BJ (cell line): Measurements from ENCODE around the gene RALGAPA1. TPM values are rescaled to one million over a fixed set of nuclear protein-coding genes. Genes with fewer than 3 reads are reported as not detected.

ENCODE experiments used
- CTCF ChIA-PET: fragments of 350-600 bp; formaldehyde crosslinking; extraction: SDS; loops from one replicate; lab custom pipeline; 2021; ENCODE audit warnings: antibody characterized with exemption, inconsistent platforms; lab: Yijun Ruan, JAX
- POLR2A ChIA-PET: fragments of 300-600 bp; sonication (Branson Sonifier 250); formaldehyde crosslinking; extraction: SDS; loops from one replicate; lab custom pipeline; 2021; ENCODE audit warnings: antibody characterized with exemption; lab: Charles Lee
- DNase-seq: peaks from one replicate; pipeline ENCODE4 v3.0.0-alpha.2; 2011; ENCODE audit warnings: low read depth
- H3K27me3 ChIP-seq: 2 replicates; pipeline ENCODE4 v1.6.0; 2011; ENCODE audit warnings: low read length; ENCODE audit not compliant: control insufficient read depth, insufficient read depth
- H3K36me3 ChIP-seq: 2 replicates; pipeline ENCODE4 v1.5.1; 2011; ENCODE audit warnings: low read length; ENCODE audit not compliant: control insufficient read depth, insufficient read depth
- H3K4me3 ChIP-seq: 2 replicates; pipeline ENCODE4 v1.5.1; 2011; ENCODE audit warnings: low read depth, mild to moderate bottlenecking, control low read depth, low read length
- polyA plus RNA-seq: library from polyadenylated mRNA; depleted of rRNA; stranded (reverse); fragments of >200 nt; gene quantifications from 2 replicates; pipeline ENCODE4 v1.2.3, GENCODE V29; 2011; rRNA removed
- small RNA-seq: library from RNA; depleted of rRNA; stranded (forward); fragments of <200 nt; gene quantifications from one replicate; pipeline ENCODE3, GENCODE V24; 2012; ENCODE audit warnings: low replicate concordance, low read depth; ENCODE audit not compliant: insufficient read length
- TF ChIP-seq, protein P1 (sequence below): IDR thresholded peaks from 2 replicates; pipeline ENCODE4 v1.5.1; 2011; ENCODE audit warnings: low read depth, mild to moderate bottlenecking, control low read depth, inconsistent platforms, low read length, moderate library complexity; ENCODE audit not compliant: insufficient read depth

Gene RALGAPA1
- polyA plus RNA-seq, 1 experiment = 4.7 TPM

GRCh38 chr14:35492569-35493014 is 316.5 kb downstream of the RALGAPA1 start:
- Histone ChIP-seq H3K36me3 (no peaks in the 10 kb centered on the region), H3K27me3 (no peaks in the 10 kb centered on the region), H3K4me3 (no peak overlapping the region)
- TF ChIP-seq, protein P1, sequence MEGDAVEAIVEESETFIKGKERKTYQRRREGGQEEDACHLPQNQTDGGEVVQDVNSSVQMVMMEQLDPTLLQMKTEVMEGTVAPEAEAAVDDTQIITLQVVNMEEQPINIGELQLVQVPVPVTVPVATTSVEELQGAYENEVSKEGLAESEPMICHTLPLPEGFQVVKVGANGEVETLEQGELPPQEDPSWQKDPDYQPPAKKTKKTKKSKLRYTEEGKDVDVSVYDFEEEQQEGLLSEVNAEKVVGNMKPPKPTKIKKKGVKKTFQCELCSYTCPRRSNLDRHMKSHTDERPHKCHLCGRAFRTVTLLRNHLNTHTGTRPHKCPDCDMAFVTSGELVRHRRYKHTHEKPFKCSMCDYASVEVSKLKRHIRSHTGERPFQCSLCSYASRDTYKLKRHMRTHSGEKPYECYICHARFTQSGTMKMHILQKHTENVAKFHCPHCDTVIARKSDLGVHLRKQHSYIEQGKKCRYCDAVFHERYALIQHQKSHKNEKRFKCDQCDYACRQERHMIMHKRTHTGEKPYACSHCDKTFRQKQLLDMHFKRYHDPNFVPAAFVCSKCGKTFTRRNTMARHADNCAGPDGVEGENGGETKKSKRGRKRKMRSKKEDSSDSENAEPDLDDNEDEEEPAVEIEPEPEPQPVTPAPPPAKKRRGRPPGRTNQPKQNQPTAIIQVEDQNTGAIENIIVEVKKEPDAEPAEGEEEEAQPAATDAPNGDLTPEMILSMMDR = no peak
- CTCF ChIA-PET = no interaction called here
- POLR2A ChIA-PET = no interaction called here
- no peak for DNase-seq

Small RNA genes lying within 50 kb of the gene (small RNA-seq; reads per million reads assigned to genes)
- not detected for gene RF00322

Other genes with a start within 250 kb of the RALGAPA1 start
- gene BRMS1L, start 17.0 kb upstream of the RALGAPA1 start, polyA plus RNA-seq = 2.5 and 6.4 TPM in 2 replicates